IMR-90 (cell line): Measurements from ENCODE around the gene SYTL1. TPM values are rescaled to one million over a fixed set of nuclear protein-coding genes. Genes with fewer than 3 reads are reported as not detected.

Source experiments
- ATAC-seq: fragments of 200-7000 bp; cut with Tn5 transposase; 2 replicates; pipeline ENCODE4 v1.9.1; 2020; ENCODE audit warnings: low read depth, mild to moderate bottlenecking, moderate library complexity
- BruUV-seq: library from RNA; stranded (reverse); fragments of 400-500 nt; replicated peaks from 2 replicates; lab custom pipeline; 2021; lab: Mats Ljungman, UMichigan
- CTCF ChIA-PET: fragments of 300-600 bp; formaldehyde crosslinking; extraction: SDS; loops from one replicate; lab custom pipeline; 2021; ENCODE audit warnings: antibody characterized with exemption; lab: Yijun Ruan, JAX
- POLR2A ChIA-PET: fragments of 300-600 bp; sonication (Branson Sonifier 250); formaldehyde crosslinking; loops from one replicate; lab custom pipeline; 2022; ENCODE audit warnings: antibody characterized with exemption; ENCODE audit not compliant: unreplicated experiment; lab: Charles Lee
- DNase-seq: peaks from one replicate; pipeline ENCODE4 v3.0.0; 2013
- H2AFZ ChIP-seq: replicated peaks from 2 replicates; pipeline ENCODE3; 2013; ENCODE audit warnings: low read length, mild to moderate bottlenecking; ENCODE audit not compliant: poor library complexity
- H2AK5ac ChIP-seq: 2 replicates; pipeline ENCODE4 v1.6.1; 2013; ENCODE audit warnings: low read depth, low read length, inconsistent platforms
- H2AK9ac ChIP-seq: replicated peaks from 2 replicates; pipeline ENCODE3; 2013; ENCODE audit warnings: mild to moderate bottlenecking, low read depth, low read length, moderate library complexity; ENCODE audit not compliant: poor library complexity
- H2BK120ac ChIP-seq: 2 replicates; pipeline ENCODE4 v1.6.1; 2013; ENCODE audit warnings: low read depth, low read length, inconsistent platforms
- H2BK15ac ChIP-seq: 3 replicates; pipeline ENCODE4 v1.6.1; 2013; ENCODE audit warnings: low read depth, low read length, inconsistent platforms
- H2BK20ac ChIP-seq: 2 replicates; pipeline ENCODE4 v1.6.1; 2013; ENCODE audit warnings: low read depth, mild to moderate bottlenecking, inconsistent platforms, low read length, moderate library complexity
- H2BK5ac ChIP-seq: 2 replicates; pipeline ENCODE4 v1.6.1; 2013; ENCODE audit warnings: mild to moderate bottlenecking, low read depth, low read length, inconsistent platforms; ENCODE audit not compliant: poor library complexity, severe bottlenecking
- H3K14ac ChIP-seq: replicated peaks from 2 replicates; pipeline ENCODE4 v1.6.1; 2013; ENCODE audit warnings: low read depth, low read length, inconsistent platforms
- H3K18ac ChIP-seq: 2 replicates; pipeline ENCODE4 v1.6.1; 2013; ENCODE audit warnings: low read depth, low read length, control low read depth
- H3K23ac ChIP-seq: 2 replicates; pipeline ENCODE4 v1.6.1; 2013; ENCODE audit warnings: low read depth, low read length, inconsistent platforms
- H3K27ac ChIP-seq: 2 replicates; pipeline ENCODE4 v1.5.1; 2013; ENCODE audit warnings: mild to moderate bottlenecking, control low read depth, low read length; ENCODE audit not compliant: insufficient read depth
- H3K27me3 ChIP-seq: 2 replicates; pipeline ENCODE4 v1.6.1; 2013; ENCODE audit warnings: low read length; ENCODE audit not compliant: control insufficient read depth, insufficient read depth
- H3K36me3 ChIP-seq: 2 replicates; pipeline ENCODE4 v1.6.1; 2013; ENCODE audit warnings: low read length, mixed read lengths; ENCODE audit not compliant: control insufficient read depth, insufficient read depth
- H3K4ac ChIP-seq: 2 replicates; pipeline ENCODE4 v1.6.1; 2013; ENCODE audit warnings: low read depth, low read length, inconsistent platforms
- H3K4me1 ChIP-seq: 2 replicates; pipeline ENCODE4 v1.6.1; 2013; ENCODE audit warnings: low read length, mixed read lengths; ENCODE audit not compliant: control insufficient read depth, insufficient read depth
- H3K4me2 ChIP-seq: 2 replicates; pipeline ENCODE4 v1.6.1; 2013; ENCODE audit warnings: low read depth, mild to moderate bottlenecking, control low read depth, low read length, moderate library complexity
- H3K4me3 ChIP-seq: 2 replicates; pipeline ENCODE4 v1.5.1; 2013; ENCODE audit warnings: low read depth, mild to moderate bottlenecking, control low read depth, low read length, moderate library complexity; ENCODE audit not compliant: insufficient read depth
- H3K56ac ChIP-seq: 2 replicates; pipeline ENCODE4 v1.6.1; 2013; ENCODE audit warnings: low read length, inconsistent platforms; ENCODE audit not compliant: insufficient read depth; ENCODE audit errors: extremely low read depth
- H3K79me1 ChIP-seq, 2 experiments: 2 replicates each; pipeline ENCODE4 v1.6.1; 2013; ENCODE audit warnings: low read length in 2 of 2, inconsistent platforms in 1 of 2, low read depth in 1 of 2
- H3K9ac ChIP-seq: 2 replicates; pipeline ENCODE4 v1.6.1; 2013; ENCODE audit warnings: low read depth, low read length, control low read depth
- H3K9me1 ChIP-seq: 2 replicates; pipeline ENCODE4 v1.6.1; 2013; ENCODE audit warnings: low read length, inconsistent platforms; ENCODE audit not compliant: insufficient read depth
- H3K9me3 ChIP-seq: 2 replicates; pipeline ENCODE4 v1.6.1; 2013; ENCODE audit warnings: low read length; ENCODE audit not compliant: control insufficient read depth, insufficient read depth
- H4K20me1 ChIP-seq: 2 replicates; pipeline ENCODE4 v1.6.1; 2013; ENCODE audit warnings: low read length, inconsistent platforms; ENCODE audit not compliant: insufficient read depth
- H4K5ac ChIP-seq: 2 replicates; pipeline ENCODE4 v1.6.1; 2013; ENCODE audit warnings: mild to moderate bottlenecking, low read depth, low read length, control low read depth
- H4K8ac ChIP-seq, 2 experiments: 2 replicates each; pipeline ENCODE4 v1.6.1; 2013; ENCODE audit warnings: low read depth in 2 of 2, low read length in 2 of 2, control low read depth in 1 of 2, inconsistent platforms in 1 of 2
- H4K91ac ChIP-seq: 2 replicates; pipeline ENCODE4 v1.6.1; 2013; ENCODE audit warnings: low read depth, low read length, inconsistent platforms; ENCODE audit not compliant: insufficient read depth
- MAFK ChIP-seq: IDR thresholded peaks from 2 replicates; pipeline ENCODE4 v1.6.1; 2012; ENCODE audit warnings: low read depth, low read length, improper control_type of control experiment
- NFE2L2 ChIP-seq: fragments of 150-350 bp; IDR thresholded peaks from 2 replicates; pipeline ENCODE4 v1.6.1; 2016; ENCODE audit warnings: low read depth, mild to moderate bottlenecking, low read length
- USF2 ChIP-seq: fragments of 150-350 bp; IDR thresholded peaks from 2 replicates; pipeline ENCODE4 v1.6.1; 2017; ENCODE audit warnings: mild to moderate bottlenecking, antibody characterized with exemption, low read length, low read depth
- WGBS, 2 experiments: methylation state at CpG; one replicate each; pipeline versions ENCODE4 v1.1.5 to v1.1.7; 2013; ENCODE audit warnings: missing lambda C conversion rate in 2 of 2; ENCODE audit not compliant: insufficient read length in 1 of 2; ENCODE audit errors: extremely low coverage in 2 of 2; 5-methylcytosine and 5-hydroxymethylcytosine counted together
- dilution Hi-C: fragments of 300-500 bp; cut with HindIII; formaldehyde crosslinking; loops from one replicate; pipeline ENCODE4 v1.14.3; 2018; ENCODE audit warnings: low sequenced_read_pairs; ENCODE audit not compliant: unreplicated experiment
- in situ Hi-C: fragments of 300-500 bp; cut with MboI; formaldehyde crosslinking; loops from 3 replicates; pipeline ENCODE4 v1.14.3; 2019; ENCODE audit warnings: low sequenced_read_pairs, inconsistent platforms, mixed read lengths
- intact Hi-C: fragments of 100-400 bp; cut with micrococcal nuclease; formaldehyde crosslinking; loops from 2 replicates; pipeline ENCODE4 v1.10.0; 2022
- polyA plus RNA-seq, 3 experiments: library from polyadenylated mRNA; depleted of rRNA; stranded (reverse); fragments of >200 nt; gene quantifications; 2 replicates each; pipeline ENCODE4 v1.2.3, GENCODE V29; 2012; ENCODE audit warnings: low replicate concordance in 1 of 3
- total RNA-seq: library from RNA; depleted of rRNA; stranded (reverse); fragments of >200 nt; gene quantifications from 2 replicates; pipeline ENCODE4 v1.2.3, GENCODE V29; 2012

SYTL1 gene
- total and polyA plus RNA-seq, 2 of the 4 experiments (the other 2 are of a cell fraction) = 0.18 to 1.0 TPM

GRCh38 chr1:27397749-27398148 is 55.9 kb downstream of the SYTL1 start:
- no peak overlapping the region for H2BK20ac ChIP-seq
- no peak overlapping the region for H3K14ac ChIP-seq
- peaks cover 27% of the 10 kb centered on the region for H3K9me1 ChIP-seq
- no CpG with 5 or more reads among the region's 7 CpGs for WGBS, 2 experiments
- POLR2A ChIA-PET = no interaction called here
- no peak overlapping the region for H3K23ac ChIP-seq
- CTCF ChIA-PET = interaction anchor here (4.7 kb wide), 1 partner anchor 98 kb away, joined by 79 read pairs; no protein-coding TSS in a partner anchor
- no peak overlapping the region for H2BK5ac ChIP-seq
- ATAC-seq (no peak), DNase-seq (no peak)
- H2BK120ac ChIP-seq = no peak overlapping the region
- H3K4ac ChIP-seq = no peak overlapping the region
- H2AFZ ChIP-seq = no peak overlapping the region
- in situ Hi-C loops = loop anchor here (5.0 to 10.0 kb wide), 2 partner anchors 210 to 293 kb away; no protein-coding TSS in a partner anchor
- peaks cover 11% of the 10 kb centered on the region; the same call in 1 of the 2 replicates for H4K20me1 ChIP-seq
- peaks cover 0 to 28% of the 10 kb centered on the region in 2 experiments; a peak in 3 of 4 replicates for H3K79me1 ChIP-seq
- H4K8ac ChIP-seq = no peak overlapping the region
- no peak overlapping the region for H3K27ac ChIP-seq
- intact Hi-C loops = loop anchor here (10.0 kb wide), 1 partner anchor 203 kb away; no protein-coding TSS in a partner anchor
- no peak overlapping the region for H2BK15ac ChIP-seq
- no peak overlapping the region for H4K91ac ChIP-seq
- no peak overlapping the region for H3K56ac ChIP-seq
- H3K4me1 ChIP-seq = peaks cover 9% of the 10 kb centered on the region
- TF ChIP-seq NFE2L2 (no peak), USF2 (no peak), MAFK (0 out of 2 replicates have a peak, but pooled peaks have one; percentile 1)
- no peaks in the 10 kb centered on the region for H3K27me3 ChIP-seq
- dilution Hi-C loops = no loop called here
- no TSS peak for BruUV-seq
- H3K4me2 ChIP-seq = no peak overlapping the region
- no peaks in the 10 kb centered on the region for H3K9me3 ChIP-seq
- H2AK9ac ChIP-seq = peak overlapping the region; percentile 57
- H3K9ac ChIP-seq = no peak overlapping the region
- H3K18ac ChIP-seq = no peak overlapping the region
- H3K36me3 ChIP-seq = no peaks in the 10 kb centered on the region; the same call in 1 of the 2 replicates
- no peak overlapping the region for H3K4me3 ChIP-seq
- no peak overlapping the region for H4K5ac ChIP-seq
- no peak overlapping the region for H2AK5ac ChIP-seq
